Parathyroid adenoma (tissue), 2 donors: ENCODE data around the gene IMMP2L.
"Not testable (repeated sequence)": the region's sequence is repeated elsewhere in the genome, so short reads cannot be mapped to it uniquely, and the experiment has no call there.

Experiments
- H2AFZ ChIP-seq: fragments of 300-600 bp; sonication (generic); one replicate; pipeline ENCODE4 v1.7.0; 2017; ENCODE audit warnings: antibody characterized with exemption, mild to moderate bottlenecking
- H3K27ac ChIP-seq: fragments of 300-600 bp; sonication (generic); one replicate; pipeline ENCODE4 v1.7.0; 2017
- H3K27me3 ChIP-seq: fragments of 300-600 bp; sonication (generic); one replicate; pipeline ENCODE4 v1.7.0; 2017; ENCODE audit warnings: low read length; ENCODE audit not compliant: control insufficient read depth, insufficient read depth
- H3K36me3 ChIP-seq: fragments of 300-600 bp; sonication (generic); one replicate; pipeline ENCODE4 v1.7.0; 2017; ENCODE audit warnings: low read length; ENCODE audit not compliant: control insufficient read depth, insufficient read depth
- H3K4me1 ChIP-seq: fragments of 300-600 bp; sonication (generic); one replicate; pipeline ENCODE4 v1.7.0; 2017; ENCODE audit warnings: control low read depth
- H3K4me2 ChIP-seq: fragments of 300-600 bp; sonication (generic); one replicate; pipeline ENCODE4 v1.7.0; 2017; ENCODE audit warnings: low read length
- H3K4me3 ChIP-seq: fragments of 300-600 bp; sonication (generic); one replicate; pipeline ENCODE4 v1.7.0; 2017; ENCODE audit warnings: low read depth, low read length
- H3K79me2 ChIP-seq: fragments of 300-600 bp; sonication (generic); one replicate; pipeline ENCODE4 v1.7.0; 2017; ENCODE audit warnings: control low read depth
- H3K9ac ChIP-seq: fragments of 300-600 bp; sonication (generic); one replicate; pipeline ENCODE4 v1.7.0; 2017; ENCODE audit warnings: mild to moderate bottlenecking
- H3K9me3 ChIP-seq: fragments of 300-600 bp; sonication (generic); one replicate; pipeline ENCODE4 v1.7.0; 2017; ENCODE audit warnings: low read length; ENCODE audit not compliant: control insufficient read depth
- TF ChIP-seq, protein P1 (sequence below): fragments of 300-600 bp; sonication (generic); IDR thresholded peaks from one replicate; pipeline ENCODE4 v1.7.0; 2017; ENCODE audit warnings: antibody characterized with exemption, mild to moderate bottlenecking
- donor health status: primary hyperparathyroidism.

The IMMP2L gene

DNA sequence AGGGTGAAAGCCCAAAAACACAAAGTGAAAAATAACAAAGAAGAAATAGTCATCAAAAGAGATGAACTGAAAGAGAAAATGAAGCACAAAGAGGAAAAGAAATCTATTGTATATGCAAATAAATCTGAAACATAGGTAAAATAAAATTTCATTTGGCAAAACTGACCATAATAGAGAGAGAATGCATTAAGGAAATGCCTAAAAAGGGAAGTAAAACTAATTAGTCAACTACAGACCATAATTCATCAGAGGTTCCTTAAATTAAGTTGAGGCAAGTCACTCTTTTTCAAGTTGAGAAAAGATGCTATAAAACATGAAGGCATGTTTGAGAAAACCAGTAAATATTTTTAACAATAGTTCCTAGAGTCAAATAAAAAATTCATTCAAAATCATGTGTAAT, 238.1 kb downstream of the IMMP2L start:
- Histone ChIP-seq H3K36me3 (no peaks in the 10 kb centered on the region), H3K4me3 (no peak overlapping the region), H3K27me3 (no peaks in the 10 kb centered on the region), H3K9me3 (no peaks in the 10 kb centered on the region), H3K4me1 (peaks cover 5% of the 10 kb centered on the region), H3K27ac (no peak overlapping the region), H3K79me2 (no peaks in the 10 kb centered on the region), H3K9ac (no peak overlapping the region), H3K4me2 (no peak overlapping the region), H2AFZ (no peak overlapping the region)
- TF ChIP-seq, protein P1, sequence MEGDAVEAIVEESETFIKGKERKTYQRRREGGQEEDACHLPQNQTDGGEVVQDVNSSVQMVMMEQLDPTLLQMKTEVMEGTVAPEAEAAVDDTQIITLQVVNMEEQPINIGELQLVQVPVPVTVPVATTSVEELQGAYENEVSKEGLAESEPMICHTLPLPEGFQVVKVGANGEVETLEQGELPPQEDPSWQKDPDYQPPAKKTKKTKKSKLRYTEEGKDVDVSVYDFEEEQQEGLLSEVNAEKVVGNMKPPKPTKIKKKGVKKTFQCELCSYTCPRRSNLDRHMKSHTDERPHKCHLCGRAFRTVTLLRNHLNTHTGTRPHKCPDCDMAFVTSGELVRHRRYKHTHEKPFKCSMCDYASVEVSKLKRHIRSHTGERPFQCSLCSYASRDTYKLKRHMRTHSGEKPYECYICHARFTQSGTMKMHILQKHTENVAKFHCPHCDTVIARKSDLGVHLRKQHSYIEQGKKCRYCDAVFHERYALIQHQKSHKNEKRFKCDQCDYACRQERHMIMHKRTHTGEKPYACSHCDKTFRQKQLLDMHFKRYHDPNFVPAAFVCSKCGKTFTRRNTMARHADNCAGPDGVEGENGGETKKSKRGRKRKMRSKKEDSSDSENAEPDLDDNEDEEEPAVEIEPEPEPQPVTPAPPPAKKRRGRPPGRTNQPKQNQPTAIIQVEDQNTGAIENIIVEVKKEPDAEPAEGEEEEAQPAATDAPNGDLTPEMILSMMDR, result no peak

DNA sequence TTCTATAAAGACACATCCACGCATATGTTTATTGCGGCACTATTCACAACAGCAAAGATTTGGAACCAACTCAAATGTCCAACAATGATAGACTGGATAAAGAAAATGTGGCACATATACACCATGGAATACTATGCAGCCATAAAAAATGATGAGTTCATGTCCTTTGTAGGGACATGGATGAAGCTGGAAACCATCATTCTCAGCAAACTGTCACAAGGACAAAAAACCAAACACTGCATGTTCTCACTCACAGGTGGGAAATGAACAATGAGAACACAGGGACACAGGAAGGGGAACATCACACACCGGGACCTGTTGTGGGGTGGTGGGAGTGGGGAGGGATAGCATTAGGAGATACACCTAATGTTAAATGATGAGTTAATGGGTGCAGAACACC, 238.6 kb downstream of the IMMP2L start:
- H3K36me3 ChIP-seq, H3K4me1 ChIP-seq, H3K4me2 ChIP-seq, H3K4me3 ChIP-seq, H3K27ac ChIP-seq, H2AFZ ChIP-seq, H3K27me3 ChIP-seq, H3K79me2 ChIP-seq, H3K9me3 ChIP-seq, H3K9ac ChIP-seq: not testable (repeated sequence)

DNA sequence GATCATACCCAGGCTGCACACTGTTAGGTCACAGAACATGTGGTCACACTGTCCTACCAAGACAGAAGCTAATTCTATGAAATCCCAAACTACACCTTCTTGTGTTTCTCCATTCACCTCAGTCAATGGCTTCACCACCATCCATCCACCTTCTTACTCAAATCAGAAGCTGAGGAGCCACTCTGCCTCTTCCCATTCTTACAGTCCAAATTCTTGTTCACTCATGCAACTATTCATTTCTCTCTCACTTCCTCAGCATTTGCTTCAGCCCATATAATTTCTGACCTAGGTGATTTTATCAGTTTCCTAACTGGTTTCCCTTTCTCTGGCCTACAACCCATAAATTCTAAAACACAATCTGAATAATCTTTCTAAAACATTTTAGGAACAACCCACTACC, 242.2 kb downstream of the IMMP2L start:
- Histone ChIP-seq H3K27ac (no peak overlapping the region), H3K27me3 (no peaks in the 10 kb centered on the region), H2AFZ (no peak overlapping the region), H3K36me3 (no peaks in the 10 kb centered on the region), H3K4me1 (peaks cover 5% of the 10 kb centered on the region), H3K79me2 (no peaks in the 10 kb centered on the region), H3K4me3 (no peak overlapping the region), H3K9me3 (no peaks in the 10 kb centered on the region), H3K9ac (no peak overlapping the region), H3K4me2 (no peak overlapping the region)
- TF ChIP-seq, protein P1, result no peak

DNA sequence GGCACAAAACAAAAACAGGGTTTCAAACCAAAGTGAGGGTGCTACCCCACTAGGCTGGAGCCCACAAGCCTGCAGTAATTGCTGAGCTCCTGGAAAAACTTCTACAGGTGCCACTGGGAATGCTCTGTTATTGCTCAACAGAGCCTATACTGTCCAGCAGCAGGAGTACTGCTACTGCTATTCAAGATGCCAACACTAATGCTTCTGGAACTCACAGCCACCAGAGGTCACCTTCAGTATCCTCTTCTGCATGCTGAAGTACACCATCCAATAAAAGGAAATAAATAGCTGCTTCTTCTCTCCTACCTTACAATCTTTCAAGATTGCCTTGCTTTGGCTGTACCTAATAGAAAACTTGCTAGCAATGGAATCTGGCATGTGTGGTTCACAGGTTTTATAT, 249.3 kb downstream of the IMMP2L start:
- H3K27me3 ChIP-seq, result no peaks in the 10 kb centered on the region
- no peaks in the 10 kb centered on the region for H3K36me3 ChIP-seq
- TF ChIP-seq, protein P1, result no peak
- H3K79me2 ChIP-seq, result no peaks in the 10 kb centered on the region
- H3K9ac ChIP-seq, result no peak overlapping the region
- H3K4me3 ChIP-seq, result no peak overlapping the region
- no peak overlapping the region for H3K4me2 ChIP-seq
- peaks cover 6% of the 10 kb centered on the region for H3K4me1 ChIP-seq
- H2AFZ ChIP-seq, result no peak overlapping the region
- no peaks in the 10 kb centered on the region for H3K9me3 ChIP-seq
- H3K27ac ChIP-seq, result no peak overlapping the region

DNA sequence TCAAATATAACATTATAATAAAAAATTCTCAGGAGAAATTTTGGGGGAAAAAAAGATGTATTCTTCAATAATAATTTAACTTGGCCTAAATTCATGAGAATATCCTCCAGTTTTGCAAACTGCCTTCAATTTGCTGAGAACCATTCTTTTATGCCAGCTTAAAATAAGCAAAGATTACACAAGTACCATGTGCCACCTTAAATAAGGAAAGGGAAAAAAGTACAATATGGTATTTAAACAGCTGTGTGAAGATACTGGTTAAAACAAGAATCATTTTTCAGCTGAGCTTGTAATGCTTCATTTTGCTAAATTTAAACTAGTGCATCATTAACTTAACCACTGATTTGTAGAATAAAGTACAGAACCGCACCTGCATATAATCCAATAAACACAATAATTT, 253.6 kb downstream of the IMMP2L start:
- Histone ChIP-seq H3K36me3 (no peaks in the 10 kb centered on the region), H3K27me3 (no peaks in the 10 kb centered on the region), H3K4me2 (no peak overlapping the region), H3K9me3 (no peaks in the 10 kb centered on the region), H2AFZ (no peak overlapping the region), H3K27ac (no peak overlapping the region), H3K79me2 (no peaks in the 10 kb centered on the region), H3K4me3 (no peak overlapping the region), H3K9ac (no peak overlapping the region), H3K4me1 (peaks cover 6% of the 10 kb centered on the region)
- TF ChIP-seq, protein P1, result no peak
